HEK293T (cell line): Measurements from ENCODE around the gene PRDM16.

Source experiments
- CTCF ChIA-PET: fragments of 350-600 bp; formaldehyde crosslinking; extraction: SDS; loops from one replicate; lab custom pipeline; 2021; ENCODE audit warnings: antibody characterized with exemption, inconsistent platforms; lab: Yijun Ruan, JAX
- POLR2A ChIA-PET: fragments of 350-600 bp; formaldehyde crosslinking; extraction: SDS; loops from one replicate; lab custom pipeline; 2020; ENCODE audit warnings: antibody characterized with exemption, inconsistent platforms; lab: Yijun Ruan, JAX
- DNase-seq: peaks from one replicate; pipeline ENCODE4 v3.0.0; 2012; ENCODE audit warnings: mixed read lengths; ENCODE audit errors: extremely low spot score
- ARNT ChIP-seq: fragments of 450-650 bp; IDR thresholded peaks from 2 replicates; pipeline ENCODE4 v1.6.1; 2017; ENCODE audit warnings: mild to moderate bottlenecking
- BHLHE40 ChIP-seq: fragments of 450-650 bp; IDR thresholded peaks from 2 replicates; pipeline ENCODE4 v1.6.1; 2016; ENCODE audit warnings: mild to moderate bottlenecking, moderate library complexity, borderline replicate concordance
- CTBP1 ChIP-seq: fragments of 450-650 bp; IDR thresholded peaks from 2 replicates; pipeline ENCODE4 v1.6.1; 2016; ENCODE audit warnings: borderline replicate concordance
- ELF4 ChIP-seq: fragments of 450-650 bp; IDR thresholded peaks from 2 replicates; pipeline ENCODE4 v1.6.1; 2017; ENCODE audit warnings: antibody characterized with exemption
- FOXA1 ChIP-seq: fragments of 450-650 bp; IDR thresholded peaks from 2 replicates; pipeline ENCODE4 v1.6.1; 2016; ENCODE audit warnings: mild to moderate bottlenecking
- FOXK2 ChIP-seq: fragments of 450-650 bp; IDR thresholded peaks from 2 replicates; pipeline ENCODE4 v1.6.1; 2016; ENCODE audit warnings: mild to moderate bottlenecking
- FOXM1 ChIP-seq: fragments of 450-650 bp; IDR thresholded peaks from 2 replicates; pipeline ENCODE4 v1.6.1; 2017; ENCODE audit warnings: mild to moderate bottlenecking, borderline replicate concordance
- HDGF ChIP-seq: fragments of 450-650 bp; IDR thresholded peaks from 2 replicates; pipeline ENCODE4 v1.6.1; 2017; ENCODE audit warnings: antibody characterized with exemption, borderline replicate concordance
- L3MBTL2 ChIP-seq: fragments of 450-650 bp; conservative IDR thresholded peaks from 2 replicates; pipeline ENCODE4 v1.6.1; 2016; ENCODE audit warnings: mild to moderate bottlenecking
- LEF1 ChIP-seq: fragments of 450-650 bp; IDR thresholded peaks from 2 replicates; pipeline ENCODE4 v1.6.1; 2017; ENCODE audit warnings: mild to moderate bottlenecking, borderline replicate concordance
- NFRKB ChIP-seq: fragments of 450-650 bp; IDR thresholded peaks from 2 replicates; pipeline ENCODE4 v1.6.1; 2016; ENCODE audit warnings: mild to moderate bottlenecking, moderate library complexity
- PKNOX1 ChIP-seq: fragments of 450-650 bp; IDR thresholded peaks from 2 replicates; pipeline ENCODE4 v1.6.1; 2016
- SP1 ChIP-seq: fragments of 450-650 bp; IDR thresholded peaks from 2 replicates; pipeline ENCODE4 v1.6.1; 2017
- SUZ12 ChIP-seq: fragments of 450-650 bp; IDR thresholded peaks from 2 replicates; pipeline ENCODE4 v1.6.1; 2016; ENCODE audit warnings: mild to moderate bottlenecking
- TARDBP ChIP-seq: fragments of 450-650 bp; IDR thresholded peaks from 2 replicates; pipeline ENCODE4 v1.6.1; 2016
- ZNF384 ChIP-seq: fragments of 450-650 bp; IDR thresholded peaks from 2 replicates; pipeline ENCODE4 v1.6.1; 2016

PRDM16 gene

GRCh38 chr1:3205815-3206214 lies 136.8 kb downstream of the PRDM16 start:
- no peak for DNase-seq
- TF ChIP-seq HDGF (no peak), NFRKB (no peak)
- CTCF ChIA-PET, result interaction anchor here (0.6 kb wide), 1 partner anchor 19 kb away, joined by 3 read pairs; no protein-coding TSS in a partner anchor
- POLR2A ChIA-PET, result no interaction called here

GRCh38 chr1:3206696-3207095 lies 137.7 kb downstream of the PRDM16 start:
- no peak for TF ChIP-seq CTBP1
- TF ChIP-seq NFRKB, result no peak
- no peak for TF ChIP-seq FOXK2
- no peak for TF ChIP-seq PKNOX1
- no peak for TF ChIP-seq ZNF384
- TF ChIP-seq FOXM1, result no peak
- no peak for TF ChIP-seq BHLHE40
- TF ChIP-seq ARNT, result no peak
- no peak for TF ChIP-seq FOXA1
- no peak for TF ChIP-seq TARDBP
- TF ChIP-seq ELF4, result no peak
- TF ChIP-seq HDGF, result no peak
- no peak for TF ChIP-seq L3MBTL2
- TF ChIP-seq SUZ12, result no peak
- no peak for TF ChIP-seq SP1
- TF ChIP-seq LEF1, result no peak
- CTCF ChIA-PET, result no interaction called here
- DNase-seq, result no peak
- POLR2A ChIA-PET, result no interaction called here

- ChIA-PET CTCF (no interaction called here), POLR2A (no interaction called here)
- TF ChIP-seq SUZ12 (no peak), FOXK2 (no peak), NFRKB (no peak), ZNF384 (no peak), FOXA1 (no peak), BHLHE40 (no peak), ELF4 (no peak), TARDBP (no peak), CTBP1 (no peak), SP1 (no peak), LEF1 (no peak)
- no peak for DNase-seq
Measured at GRCh38 chr1:3207217-3207848, 138.3 kb downstream of the PRDM16 start.

- CTCF ChIA-PET, result interaction anchor here (0.6 kb wide), 1 partner anchor 14 kb away, joined by 6 read pairs; no protein-coding TSS in a partner anchor
- TF ChIP-seq PKNOX1 (no peak), ARNT (no peak), SUZ12 (no peak), NFRKB (no peak), FOXM1 (no peak)
- POLR2A ChIA-PET, result no interaction called here
- no peak for DNase-seq
Measured at GRCh38 chr1:3208819-3209200, 139.8 kb downstream of the PRDM16 start.

- POLR2A ChIA-PET, result no interaction called here
- no peak for TF ChIP-seq FOXK2
- TF ChIP-seq ELF4, result no peak
- TF ChIP-seq ZNF384, result no peak
- TF ChIP-seq FOXA1, result no peak
- TF ChIP-seq LEF1, result no peak
- TF ChIP-seq NFRKB, result no peak
- no peak for TF ChIP-seq BHLHE40
- DNase-seq, result no peak
- CTCF ChIA-PET, result no interaction called here
Measured at GRCh38 chr1:3209201-3209600, 140.2 kb downstream of the PRDM16 start.

GRCh38 chr1:3211582-3212375 lies 142.8 kb downstream of the PRDM16 start:
- DNase-seq, result no peak
- ChIA-PET POLR2A (no interaction called here), CTCF (no interaction called here)
- no peak for TF ChIP-seq SP1
- TF ChIP-seq L3MBTL2, result no peak
- TF ChIP-seq FOXA1, result no peak
- no peak for TF ChIP-seq HDGF
- no peak for TF ChIP-seq ZNF384
- TF ChIP-seq SUZ12, result no peak
- TF ChIP-seq ELF4, result no peak
- TF ChIP-seq NFRKB, result no peak
- TF ChIP-seq ARNT, result no peak
- no peak for TF ChIP-seq BHLHE40
- TF ChIP-seq PKNOX1, result no peak
- TF ChIP-seq CTBP1, result no peak
- no peak for TF ChIP-seq FOXM1
- no peak for TF ChIP-seq FOXK2
- no peak for TF ChIP-seq LEF1
- TF ChIP-seq TARDBP, result no peak
